ENCODE measurements around the gene MGLL.
"Not testable (repeated sequence)": the region's sequence is repeated elsewhere in the genome, so short reads cannot be mapped to it uniquely, and the experiment has no call there.

Gene MGLL

GRCh38 chr3:127682561-127682960 is 139.8 kb downstream of the MGLL start:
- no peak for DNase-seq

- not testable (repeated sequence) for DNase-seq
These were observed 140.2 kb downstream of the MGLL start for GRCh38 chr3:127682175-127682554.

GRCh38 chr3:127680798-127681221 is 141.5 kb downstream of the MGLL start:
- DNase-seq = no peak

GRCh38 chr3:127680146-127680661 is 142.1 kb downstream of the MGLL start:
- no peak for DNase-seq

- DNase-seq = no peak
These were observed 142.7 kb downstream of the MGLL start for GRCh38 chr3:127679534-127680145.

GRCh38 chr3:127678611-127679533 is 143.4 kb downstream of the MGLL start:
- DNase-seq = no peak

GRCh38 chr3:127678315-127678599 is 144.1 kb downstream of the MGLL start:
- no peak for DNase-seq

GRCh38 chr3:127677541-127678314 is 144.6 kb downstream of the MGLL start:
- no peak for DNase-seq

GRCh38 chr3:127676921-127677351 is 145.4 kb downstream of the MGLL start:
- no peak for DNase-seq

GRCh38 chr3:127676456-127676855 is 145.9 kb downstream of the MGLL start:
- no peak for DNase-seq

GRCh38 chr3:127675651-127676391 is 146.5 kb downstream of the MGLL start:
- DNase-seq = no peak

GRCh38 chr3:127674790-127675189 is 147.5 kb downstream of the MGLL start:
- DNase-seq = no peak

- no peak for DNase-seq
These were observed 148.1 kb downstream of the MGLL start for GRCh38 chr3:127674101-127674721.

- peak in 1 of 2 experiments; percentile 41 for DNase-seq
These were observed 148.9 kb downstream of the MGLL start for GRCh38 chr3:127673191-127674100.

GRCh38 chr3:127672429-127673190 is 149.7 kb downstream of the MGLL start, which contains the start of gene ABTB1:
Gene ABTB1 (plus strand): TSS chr3:127672952. CDS start chr3:127673026, 74 bp downstream.
- DNase-seq = peak; percentile 60 to 73

GRCh38 chr3:127671523-127672428 is 150.5 kb downstream of the MGLL start:
- no peak for DNase-seq

GRCh38 chr3:127670761-127671522 is 151.4 kb downstream of the MGLL start:
- no peak for DNase-seq

- no peak for DNase-seq
These were observed 152.1 kb downstream of the MGLL start for GRCh38 chr3:127670229-127670559.
